M059J (cell line): Measurements from ENCODE around the gene TIMM44. TPM values are rescaled to one million over a fixed set of nuclear protein-coding genes. Genes with fewer than 3 reads are reported as not detected.

ENCODE experiments used
- total RNA-seq: library from RNA; depleted of rRNA; stranded (reverse); fragments of >200 nt; shearing (Covaris generic); gene quantifications from 2 replicates; pipeline ENCODE4 v1.2.3, GENCODE V29; 2014; rRNA removed

The TIMM44 gene
- total RNA-seq, 1 experiment from 2014 or later: 57.6 TPM

Other genes starting within 250 kb of the TIMM44 start
- gene FCER2, start 241.5 kb downstream of the TIMM44 start, total RNA-seq: not detected in 2 replicates
- not detected in 2 replicates for gene CLEC4G, start 211.6 kb downstream of the TIMM44 start, total RNA-seq
- gene CD209, start 196.1 kb downstream of the TIMM44 start, total RNA-seq: not detected in 2 replicates
- not detected in 2 replicates for gene CLEC4M, start 180.4 kb downstream of the TIMM44 start, total RNA-seq
- 20.7 and 29.2 TPM in 2 replicates for gene EVI5L, start 113.4 kb downstream of the TIMM44 start, total RNA-seq
- not detected in 2 replicates for gene PRR36, start 69.3 kb downstream of the TIMM44 start, total RNA-seq
- gene LRRC8E, start 55.2 kb downstream of the TIMM44 start, total RNA-seq: 7.6 and 15.2 TPM in 2 replicates
- 6.8 and 8.3 TPM in 2 replicates for gene MAP2K7, start 39.8 kb downstream of the TIMM44 start, total RNA-seq
- gene TGFBR3L, start 28.8 kb downstream of the TIMM44 start, total RNA-seq: 1.1 and 2.9 TPM in 2 replicates
- 16.0 and 16.1 TPM in 2 replicates for gene SNAPC2, start 23.3 kb downstream of the TIMM44 start, total RNA-seq
- gene CTXN1, start 17.5 kb downstream of the TIMM44 start, total RNA-seq: 6.7 and 10.1 TPM in 2 replicates
- gene ELAVL1, start 62.0 kb upstream of the TIMM44 start, total RNA-seq: 57.5 and 75.3 TPM in 2 replicates
- gene CCL25, start 109.1 kb upstream of the TIMM44 start, total RNA-seq: not detected in 2 replicates
- not detected in 2 replicates for gene FBN3, start 205.9 kb upstream of the TIMM44 start, total RNA-seq